RCC 7860 (cell line): ENCODE measurements around the gene COQ10B.
"Not testable (repeated sequence)": the region's sequence is repeated elsewhere in the genome, so short reads cannot be mapped to it uniquely, and the experiment has no call there.

Experiments
- DNase-seq: peaks from one replicate; pipeline ENCODE4 v3.0.0-alpha.2; 2015; ENCODE audit warnings: low spot score
- FAIRE-seq: peaks from 2 replicates; lab custom pipeline; 2012; peaks lifted over from hg19 to GRCh38; lab: Jason Lieb, UNC

COQ10B gene

DNA sequence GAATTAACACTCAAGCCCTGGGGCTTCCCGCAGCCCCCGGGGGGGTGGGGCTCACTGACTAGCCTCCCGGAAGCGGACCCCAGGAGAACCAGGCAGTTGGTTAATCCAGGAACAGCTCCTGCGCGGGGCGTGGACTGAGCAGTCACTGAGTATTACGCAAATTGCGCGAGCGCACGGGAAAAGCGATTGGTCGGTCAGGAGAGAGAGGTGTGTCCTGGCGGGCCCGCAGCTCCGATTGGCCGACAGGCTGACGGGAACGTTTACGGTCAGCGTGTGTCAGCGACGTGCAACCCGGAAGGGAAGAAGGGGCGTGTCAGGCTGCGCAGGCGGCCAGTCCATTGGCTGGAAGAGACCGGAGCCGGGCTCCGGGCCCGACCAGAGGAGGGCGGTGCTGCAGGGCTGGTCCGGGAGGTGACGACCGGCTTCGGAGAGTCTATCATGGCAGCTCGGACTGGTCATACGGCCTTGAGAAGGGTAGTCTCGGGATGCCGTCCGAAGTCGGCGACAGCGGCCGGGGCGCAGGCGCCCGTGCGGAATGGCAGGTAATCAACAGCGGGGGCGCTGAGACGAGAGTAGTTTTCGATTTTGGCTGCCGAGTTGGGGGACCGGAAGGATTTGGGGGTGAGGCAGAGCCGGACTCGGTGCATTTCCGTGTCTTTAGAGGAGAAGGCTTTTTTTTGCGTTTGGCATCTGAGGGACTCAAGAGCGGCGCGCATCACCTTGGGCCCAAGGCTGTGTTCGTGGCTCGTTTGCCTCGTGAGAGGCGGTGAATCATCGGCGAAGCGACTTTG lies at the start of gene COQ10B:
Gene COQ10B, plus strand, starts transcription at position 430 of the 791 bp plus-strand sequence. Its CDS starts 9 bp downstream, at position 439.
- DNase-seq: peak; percentile 99
- FAIRE-seq: peak; percentile 91

DNA sequence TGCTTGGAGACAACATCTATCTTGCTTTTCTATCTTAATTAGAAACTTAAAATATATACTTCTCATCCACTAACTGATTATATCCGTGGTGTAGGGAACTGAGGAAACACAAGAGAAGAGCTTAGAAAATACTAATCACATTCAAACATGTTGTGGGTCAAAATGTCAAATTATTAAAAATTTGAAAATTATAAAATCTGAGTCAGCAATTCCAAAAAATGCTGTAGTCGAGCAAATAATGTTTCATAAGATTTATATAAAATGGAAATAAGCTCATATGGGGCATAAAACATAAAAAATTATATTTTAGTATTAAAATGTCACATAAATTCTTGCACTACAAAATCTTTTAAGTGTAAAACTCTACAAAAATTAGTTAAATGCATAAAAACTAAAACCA lies 47.8 kb upstream of the COQ10B start:
- FAIRE-seq (no peak), DNase-seq (no peak)

DNA sequence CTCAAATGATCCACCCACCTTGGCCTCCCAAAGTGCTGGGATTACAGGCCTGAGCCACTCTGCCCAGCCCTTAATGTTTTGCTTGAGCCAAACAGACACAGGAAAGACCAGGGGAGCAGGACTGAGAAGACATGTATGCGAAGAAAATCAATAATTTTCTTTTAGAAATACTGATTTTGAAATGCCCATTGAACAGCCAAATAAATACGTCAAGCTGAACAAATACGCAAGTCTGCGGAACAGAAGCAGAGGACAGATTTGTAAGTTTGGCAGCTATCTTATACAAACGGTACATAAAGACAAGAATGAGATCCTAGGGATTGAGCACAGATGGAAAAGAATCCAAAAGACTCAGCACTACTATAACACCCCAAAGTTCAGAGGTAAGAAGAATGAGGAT lies 39.3 kb upstream of the COQ10B start:
- DNase-seq: no peak
- no peak for FAIRE-seq

DNA sequence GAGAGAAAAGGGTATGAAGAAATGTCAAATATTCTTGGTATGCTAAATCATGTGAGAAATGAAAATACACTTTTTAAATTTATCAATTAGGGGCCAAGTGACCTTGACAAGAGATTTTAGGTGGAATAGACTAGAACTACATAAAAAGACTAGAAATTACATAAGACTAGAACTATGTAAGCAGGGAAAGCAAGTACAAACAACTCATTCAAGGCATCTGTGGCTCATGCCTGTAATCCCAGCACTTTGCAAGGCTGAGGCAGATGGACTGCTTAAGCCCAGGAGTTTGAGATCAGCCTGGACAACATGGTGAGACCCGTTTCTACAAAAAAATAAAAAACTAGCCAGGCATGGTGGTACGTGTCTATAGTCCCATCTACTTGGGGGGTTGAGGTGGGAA lies 38.8 kb upstream of the COQ10B start:
- DNase-seq (no peak), FAIRE-seq (no peak)

DNA sequence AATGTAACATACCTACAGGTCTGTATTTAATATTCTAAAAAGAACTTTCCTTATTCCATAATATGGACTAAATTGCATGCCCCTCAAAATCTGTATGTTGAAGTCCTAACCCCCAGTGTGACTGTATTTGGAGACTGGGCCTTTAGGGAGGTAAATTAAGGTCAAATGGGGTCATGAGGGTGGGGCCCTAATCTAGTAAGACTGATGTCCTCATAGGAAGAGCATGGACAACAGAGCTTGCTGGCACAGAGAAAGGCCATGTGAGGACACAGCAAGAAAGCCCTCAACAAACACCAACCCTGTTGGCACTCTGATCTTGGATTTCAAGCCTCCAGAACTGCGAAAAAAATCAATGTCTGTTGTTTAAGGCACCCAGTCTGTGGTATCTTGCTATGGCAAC lies 37.1 kb upstream of the COQ10B start:
- DNase-seq: no peak
- FAIRE-seq: no peak

DNA sequence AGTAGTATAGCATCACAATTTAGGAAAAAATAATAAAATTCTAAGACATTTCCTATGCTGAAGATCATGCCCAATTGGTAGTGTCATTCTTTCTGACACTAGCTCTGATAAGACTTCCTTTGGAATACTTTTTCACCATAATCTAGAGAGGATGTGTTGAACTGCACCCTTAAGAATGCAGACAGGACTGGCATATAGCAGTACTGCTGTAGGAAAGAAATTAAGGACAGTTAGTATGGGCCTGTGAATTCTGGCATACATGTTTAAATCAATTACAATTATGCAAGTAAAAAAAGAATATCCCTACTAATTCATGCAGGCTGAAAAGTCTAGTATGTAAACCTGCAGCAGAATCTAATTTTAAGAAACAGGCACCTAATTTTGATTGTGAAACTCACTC lies 33.9 kb upstream of the COQ10B start:
- FAIRE-seq (no peak), DNase-seq (no peak)

DNA sequence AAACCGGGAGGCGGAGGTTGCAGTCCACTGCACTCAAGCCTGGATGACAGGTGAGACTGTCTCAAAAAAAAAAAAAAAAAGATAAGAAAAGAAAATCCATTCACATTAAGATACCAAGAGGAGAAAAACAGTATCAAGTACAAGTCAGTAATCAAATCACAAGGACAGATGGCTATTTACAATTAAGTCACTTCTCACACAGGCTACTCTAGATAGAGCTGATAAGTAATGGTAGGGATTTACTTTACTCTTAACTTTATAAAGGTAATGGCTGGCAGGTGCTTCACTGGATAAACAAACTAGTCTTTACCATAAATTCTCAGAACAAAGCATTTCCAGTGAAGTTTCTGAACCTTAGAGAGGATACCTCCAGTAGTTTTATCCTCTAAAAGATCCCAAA lies 30.0 kb upstream of the COQ10B start:
- DNase-seq: no peak

DNA sequence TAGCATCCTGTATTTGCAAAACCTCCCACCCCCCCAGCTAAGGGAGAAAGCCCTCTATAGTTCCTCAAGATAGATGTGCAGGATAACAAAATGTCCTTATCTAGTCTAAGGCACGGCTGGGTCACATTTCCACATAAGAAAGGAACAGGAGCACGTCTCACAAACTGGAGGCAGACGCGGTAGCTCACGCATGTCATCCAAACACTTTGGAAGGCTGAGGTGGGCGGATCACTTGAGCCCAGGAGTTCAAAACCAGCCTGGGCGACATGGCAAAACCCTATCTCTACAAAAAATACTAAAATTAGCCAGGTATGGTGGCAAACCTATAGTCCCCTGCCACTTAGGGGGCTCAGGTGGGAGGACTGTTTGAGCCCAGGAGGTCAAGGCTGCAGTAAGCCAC lies 27.8 kb upstream of the COQ10B start:
- FAIRE-seq: no peak
- DNase-seq: no peak

More for the DNA sequence above, 30.0 kb upstream of the COQ10B start:
- no peak for FAIRE-seq

DNA sequence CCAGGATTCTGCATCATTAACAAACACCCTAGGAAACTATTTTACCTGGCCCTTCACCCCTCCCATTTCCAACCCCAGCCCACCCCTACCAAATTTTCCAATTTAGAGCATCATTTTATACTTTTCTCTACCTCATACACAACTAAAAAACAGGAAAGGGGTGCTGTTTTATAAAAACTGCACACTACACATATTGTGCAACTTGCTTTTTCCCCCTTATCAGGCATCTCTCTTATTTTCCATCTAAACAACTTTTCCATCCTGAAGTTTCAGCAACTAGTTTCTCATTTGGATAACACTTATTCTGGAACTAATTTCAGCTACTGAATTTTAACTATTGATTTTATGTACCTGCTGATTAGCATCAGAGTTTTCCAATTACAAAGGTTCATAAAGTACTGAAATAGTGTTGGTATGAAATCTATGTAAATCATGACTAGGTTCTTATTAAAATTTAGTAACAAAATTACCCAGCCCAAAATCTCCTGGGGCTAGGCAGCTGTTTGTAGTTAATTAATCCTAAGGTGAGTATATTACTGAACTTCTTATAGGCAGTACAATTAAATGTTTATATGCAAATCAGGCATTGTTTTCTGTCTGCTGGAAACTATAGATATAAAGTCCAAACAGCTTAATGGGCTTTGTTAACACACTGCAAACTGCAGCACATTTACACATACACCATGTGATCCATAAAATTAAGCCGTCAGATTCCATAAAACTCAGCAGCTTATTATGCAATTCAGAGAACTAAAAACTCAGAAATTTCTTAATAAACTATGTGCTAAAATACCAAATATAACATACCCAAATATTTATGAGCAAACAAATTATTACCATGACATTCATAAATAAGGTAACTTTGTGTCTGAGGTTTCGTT lies 26.4 kb upstream of the COQ10B start:
- FAIRE-seq (no peak), DNase-seq (no peak)

DNA sequence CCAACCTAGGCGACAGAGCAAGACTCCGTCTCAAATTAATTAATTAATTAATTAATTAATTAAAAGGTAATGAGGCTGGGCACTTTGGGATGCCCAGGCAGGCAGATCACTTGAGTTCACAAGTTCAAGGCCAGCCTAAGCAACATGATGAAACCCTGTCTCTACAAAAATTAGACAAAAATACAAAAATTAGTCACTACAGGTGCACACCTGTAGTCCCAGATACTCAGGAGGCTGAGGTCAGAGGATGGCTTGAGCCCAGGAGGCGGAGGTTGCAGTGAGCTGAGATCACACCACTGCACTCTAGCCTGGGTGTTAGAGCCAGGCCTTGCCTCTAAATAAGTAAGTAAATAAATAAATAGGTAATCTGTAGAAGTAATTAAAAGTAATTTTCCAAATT lies 25.4 kb upstream of the COQ10B start:
- DNase-seq (no peak), FAIRE-seq (no peak)

DNA sequence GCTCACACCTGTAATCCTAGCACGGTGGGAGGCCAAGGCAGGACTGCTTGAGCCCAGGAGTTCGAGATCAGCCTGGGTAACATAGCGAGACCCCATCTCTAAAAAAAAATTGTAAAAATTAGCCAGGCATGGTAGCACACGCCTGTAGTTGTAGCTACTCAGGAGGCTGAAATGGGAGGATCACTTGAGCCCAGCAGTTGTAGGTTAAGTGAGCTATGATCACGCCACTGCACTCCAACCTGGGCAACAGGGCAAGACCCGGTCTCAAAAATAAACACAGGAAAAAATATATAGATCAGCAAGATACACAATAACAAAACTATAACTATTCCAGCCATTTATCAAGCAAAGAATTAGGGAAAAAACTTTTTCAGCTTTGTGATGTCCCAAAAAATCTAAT lies 21.5 kb upstream of the COQ10B start:
- FAIRE-seq (no peak), DNase-seq (no peak)

DNA sequence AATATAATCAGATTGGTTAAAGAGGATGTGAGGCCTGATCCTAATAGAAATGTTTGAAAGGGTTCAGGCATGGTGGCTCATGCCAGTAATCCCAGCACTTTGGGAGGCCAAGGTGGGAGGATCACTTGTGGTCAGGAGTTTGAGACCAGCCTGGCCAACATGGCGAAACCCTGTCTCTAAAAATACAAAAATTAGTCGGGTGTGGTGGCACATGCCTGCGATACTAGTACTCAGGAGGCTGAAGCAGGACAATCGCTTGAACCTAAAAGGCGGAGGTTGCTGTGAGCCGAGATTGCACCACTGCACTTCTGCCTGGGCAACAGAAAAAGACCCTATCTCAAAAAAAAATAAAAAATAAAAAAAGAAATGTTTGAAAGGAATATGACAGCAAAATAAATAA lies 20.8 kb upstream of the COQ10B start:
- not testable (repeated sequence) for FAIRE-seq

DNA sequence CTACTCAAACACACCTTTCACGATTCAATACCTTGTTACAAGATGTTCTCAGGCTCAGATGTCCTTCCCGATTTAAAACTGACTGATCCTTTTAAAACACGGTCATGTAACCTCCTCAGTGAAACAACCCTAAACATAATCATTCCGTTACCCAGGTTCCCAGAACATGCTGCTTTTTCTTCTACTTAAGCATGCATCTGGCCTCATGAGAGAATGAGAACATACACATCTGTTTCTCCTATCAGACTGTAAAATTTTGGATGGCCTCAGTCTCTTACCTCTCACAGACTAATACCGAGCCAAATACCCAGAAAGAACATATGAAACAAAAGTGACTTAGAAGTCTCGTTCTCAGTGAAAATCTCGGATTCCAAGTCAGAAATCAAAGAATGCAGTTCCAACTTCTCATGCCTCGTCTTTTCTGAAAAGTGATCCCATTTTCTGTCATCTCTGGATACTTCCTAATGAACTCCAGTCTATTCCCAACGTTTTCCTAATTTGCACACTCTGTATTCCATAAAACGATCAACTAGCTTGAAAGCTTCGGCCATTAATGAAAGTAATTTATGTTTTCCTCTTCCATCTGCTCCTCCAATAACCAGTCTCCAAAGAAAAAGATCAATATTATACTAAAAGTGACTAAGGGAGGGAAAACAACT lies 19.4 kb upstream of the COQ10B start:
- FAIRE-seq: no peak

More for the DNA sequence above, 20.8 kb upstream of the COQ10B start:
- DNase-seq: not testable (repeated sequence)

DNA sequence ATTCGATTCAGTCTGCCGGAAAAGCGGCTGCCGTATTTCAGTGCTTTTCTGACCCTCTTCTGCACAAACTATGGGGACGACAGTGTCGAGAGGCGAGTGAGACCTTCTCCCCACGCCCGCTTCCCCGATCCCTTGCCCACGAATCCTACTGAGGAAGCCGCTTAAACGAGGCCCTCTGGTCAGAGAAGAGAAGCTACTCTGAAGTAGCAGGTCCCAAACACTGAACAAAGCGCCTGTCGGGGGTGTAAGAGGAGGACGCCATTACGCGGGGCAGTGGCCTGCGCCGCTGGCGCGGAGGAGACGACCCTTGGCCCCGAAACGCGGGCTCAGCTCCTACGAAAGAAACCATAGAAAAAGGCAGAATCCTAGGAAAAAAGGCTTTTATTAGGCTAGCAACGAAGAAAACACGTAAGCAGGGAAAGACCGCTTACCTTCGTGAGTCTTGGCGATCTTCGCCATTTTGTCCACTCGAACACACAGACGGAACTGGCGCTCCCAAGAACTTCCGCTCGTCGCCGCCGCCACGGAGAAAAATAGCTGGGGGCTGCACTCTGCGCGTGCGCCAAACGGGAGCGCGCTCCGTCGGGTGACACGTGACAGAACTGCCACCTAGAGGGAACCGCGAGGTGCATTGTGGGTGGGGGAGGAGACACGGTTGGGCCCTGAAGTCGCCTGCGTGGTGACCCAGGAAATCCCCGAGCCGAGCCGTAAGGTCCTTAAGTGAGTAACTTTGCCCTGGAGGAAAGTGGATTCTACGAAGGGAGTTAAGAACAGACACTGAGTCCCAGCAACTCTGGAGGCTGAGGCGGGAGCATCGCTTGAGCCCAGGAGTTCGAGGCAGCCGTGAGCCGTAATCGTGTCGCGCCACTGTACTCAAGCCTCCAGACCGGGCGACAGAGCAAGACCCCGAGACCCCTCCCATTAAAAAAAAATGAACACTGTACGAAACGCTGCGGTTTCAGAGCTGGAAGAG lies 18.5 kb upstream of the COQ10B start, which contains the start of gene SF3B1:
Gene SF3B1, minus strand, starts transcription at position 488 of the 973 bp plus-strand sequence. Its CDS starts 29 bp downstream, at position 459.
- peak; percentile 84 for FAIRE-seq
- DNase-seq: peak; percentile 96

More for the DNA sequence above, 19.4 kb upstream of the COQ10B start:
- DNase-seq: no peak

DNA sequence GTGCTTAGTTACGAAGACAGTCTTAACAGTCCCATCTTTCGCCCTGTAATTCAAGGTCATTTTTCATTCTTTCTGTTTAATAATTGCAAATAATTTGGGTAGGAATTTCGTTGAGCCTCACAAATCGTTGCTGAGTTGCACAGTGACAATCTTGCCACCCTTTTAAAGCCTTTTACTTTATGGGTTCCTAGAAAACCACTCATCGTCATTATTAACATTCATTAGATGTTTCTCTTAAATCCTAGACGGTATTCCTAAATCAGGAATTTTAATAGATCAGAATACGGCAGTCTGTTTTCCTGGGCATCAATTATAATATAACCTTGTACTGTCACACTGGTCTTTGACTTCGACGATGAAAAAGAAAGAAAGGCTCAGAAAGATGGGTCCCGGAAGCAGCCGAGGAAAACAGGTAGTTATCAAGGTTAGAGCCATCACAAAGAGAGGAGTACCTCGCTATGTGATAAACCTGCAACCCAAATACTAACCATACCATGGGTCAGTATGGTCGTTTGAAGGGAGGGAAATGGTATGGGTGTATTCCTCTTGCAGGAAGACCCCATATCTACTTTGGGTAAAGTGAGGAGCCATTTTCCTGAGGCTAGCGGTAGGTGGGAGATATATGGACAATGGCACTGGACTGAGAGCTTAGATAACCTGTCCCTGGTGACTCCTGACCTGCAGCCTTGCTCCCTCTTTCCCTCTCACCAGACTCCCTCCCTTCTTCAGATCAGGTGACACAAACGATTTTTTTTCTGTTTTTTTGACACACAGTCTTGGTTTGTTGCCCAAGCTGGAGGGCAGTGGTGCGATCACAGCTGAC lies 17.5 kb upstream of the COQ10B start:
- no peak for DNase-seq
- no peak for FAIRE-seq

DNA sequence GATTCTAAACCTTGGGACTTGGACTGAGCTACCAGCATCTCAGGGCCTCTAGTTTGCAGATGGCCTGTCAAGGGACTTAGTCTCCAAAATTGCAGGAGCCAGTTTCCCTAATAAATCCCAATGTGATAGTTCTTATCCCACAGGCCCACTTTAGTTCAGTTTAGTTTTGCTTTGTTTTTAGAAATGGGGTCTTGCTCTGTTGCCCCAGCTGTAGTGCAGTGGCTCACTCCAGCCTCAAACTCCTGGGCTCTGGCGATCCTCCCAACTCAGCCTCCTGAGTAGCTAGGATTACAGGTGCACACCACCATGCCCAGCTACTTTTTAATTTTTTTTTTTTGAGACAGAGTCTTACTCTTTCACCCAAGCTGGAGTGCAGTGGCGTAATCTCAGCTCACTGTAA lies 16.0 kb upstream of the COQ10B start:
- DNase-seq (no peak), FAIRE-seq (no peak)

DNA sequence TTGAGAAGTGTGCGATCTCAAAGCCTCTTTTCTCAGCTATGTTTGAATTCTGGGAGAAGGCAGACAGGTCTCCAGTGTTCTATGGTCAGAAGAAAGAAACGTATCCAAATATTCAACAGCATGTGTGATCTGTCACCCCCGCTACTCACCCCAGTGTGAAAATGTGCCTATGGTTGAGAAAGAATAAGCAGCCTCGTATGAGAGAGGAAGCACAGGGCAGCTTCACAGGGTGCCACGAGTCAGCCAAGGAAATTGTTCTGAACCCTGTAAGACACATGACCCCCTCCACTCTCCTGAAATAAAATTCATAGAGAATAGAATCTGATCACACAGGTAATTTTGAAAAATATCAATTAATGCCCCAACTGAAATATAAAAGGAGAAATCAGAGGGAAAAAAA lies 10.5 kb upstream of the COQ10B start:
- DNase-seq (no peak), FAIRE-seq (no peak)

DNA sequence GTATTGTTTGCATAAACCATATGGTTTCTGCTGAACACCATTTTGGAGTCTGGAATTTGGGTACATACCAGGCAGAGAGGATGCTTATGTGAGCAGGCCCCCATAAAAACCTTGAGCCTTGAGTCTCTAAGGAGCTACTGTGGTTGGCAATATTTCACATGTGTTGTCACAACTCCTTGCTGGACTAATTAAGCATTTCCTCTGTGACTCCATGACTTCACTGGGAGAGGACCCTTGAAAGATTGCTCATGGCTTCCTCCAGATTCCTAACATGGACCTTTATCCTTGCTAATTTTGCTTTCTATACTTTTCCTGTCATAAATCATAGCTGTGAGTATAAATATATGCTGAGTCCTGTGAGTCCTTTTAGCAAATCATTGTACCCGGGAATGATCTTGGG lies 7.6 kb upstream of the COQ10B start:
- no peak for DNase-seq
- FAIRE-seq: no peak

DNA sequence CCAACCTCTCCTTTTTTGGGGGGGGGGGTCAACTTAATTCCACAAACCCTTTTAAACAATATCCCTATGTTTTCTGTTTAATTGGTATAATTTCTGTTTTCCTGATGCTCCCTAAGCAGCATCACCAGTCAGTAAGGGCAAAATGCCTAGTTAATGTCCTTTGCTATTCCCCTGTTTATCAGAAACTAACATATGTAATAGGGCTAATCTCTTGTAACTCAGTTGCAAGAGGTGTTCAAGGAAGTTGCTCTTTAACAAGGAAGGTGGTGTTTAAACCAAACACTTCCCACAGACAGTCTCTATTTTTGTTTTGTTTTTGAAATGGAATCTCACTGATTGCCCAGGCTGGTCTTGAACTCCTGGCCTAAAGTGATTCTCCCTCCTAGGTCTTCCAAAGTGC lies 6.5 kb upstream of the COQ10B start:
- FAIRE-seq: no peak
- DNase-seq: no peak
